AG08396 (cell line): ENCODE results near the gene ANP32B.

Source experiments
- DNase-seq: peaks from one replicate; pipeline ENCODE4 v3.0.0; 2012; ENCODE audit warnings: low spot score, mixed read lengths

ANP32B gene

GRCh38 chr9:98024702-98025101 lies 41.6 kb downstream of the ANP32B start:
- no peak for DNase-seq

DNA sequence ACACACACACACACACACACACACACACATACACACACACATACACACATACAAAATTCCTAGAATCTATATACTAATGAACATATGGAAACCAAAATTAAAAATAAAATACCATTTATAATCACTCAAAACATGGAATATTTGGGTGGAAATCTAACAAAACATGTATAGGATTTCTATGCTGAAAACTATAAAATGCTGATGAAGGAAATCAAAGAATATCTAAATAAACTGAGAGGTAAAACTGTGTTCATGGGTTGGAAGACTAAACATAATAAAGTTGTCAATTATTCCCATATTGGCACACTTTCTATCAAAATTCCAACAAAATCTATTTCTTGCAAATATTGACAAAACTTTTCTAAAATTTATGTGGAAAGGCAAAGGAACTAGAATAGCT lies 48.0 kb downstream of the ANP32B start:
- no peak for DNase-seq

DNA sequence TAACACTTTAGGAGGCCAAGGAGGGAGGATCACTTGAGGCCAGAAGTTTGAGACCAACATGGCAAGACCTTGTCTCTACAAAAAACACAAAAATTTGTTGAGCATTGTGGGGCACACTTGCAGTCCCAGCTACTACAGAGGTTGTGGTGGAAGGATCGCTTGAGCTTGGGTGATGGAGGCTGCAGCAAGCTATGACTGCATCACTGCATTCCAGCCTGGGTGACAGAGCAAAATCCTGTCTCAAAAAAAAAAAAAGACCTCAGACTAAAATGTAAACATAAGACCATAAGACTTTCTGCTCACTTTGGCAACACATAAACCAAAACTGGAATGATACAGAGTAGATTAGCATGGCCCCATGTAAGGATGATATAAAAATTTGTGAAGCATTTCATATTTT lies 48.8 kb downstream of the ANP32B start:
- DNase-seq: peak; percentile 49

GRCh38 chr9:98034593-98035546 lies 51.7 kb downstream of the ANP32B start:
- DNase-seq: peak; percentile 60

DNA sequence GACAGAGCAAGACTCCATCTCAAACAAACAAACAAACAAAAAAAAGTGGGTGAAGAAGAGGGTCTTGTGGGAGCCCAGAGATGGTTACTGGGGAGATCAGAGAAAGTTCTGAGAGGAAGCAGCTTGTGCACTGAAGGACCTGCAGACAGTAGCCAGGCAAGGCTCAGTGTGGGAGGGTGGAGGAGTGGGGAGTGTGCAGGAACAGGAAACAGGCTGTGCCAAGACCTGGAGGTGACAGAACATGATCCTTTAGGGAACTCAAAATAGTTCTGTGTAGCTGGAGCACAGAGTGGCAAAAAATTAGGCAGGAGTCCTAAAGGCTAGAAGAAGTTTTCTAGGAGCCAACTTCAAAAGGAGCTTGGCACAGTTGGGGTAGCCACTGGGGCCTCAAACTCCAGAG lies 54.2 kb downstream of the ANP32B start:
- no peak for DNase-seq

DNA sequence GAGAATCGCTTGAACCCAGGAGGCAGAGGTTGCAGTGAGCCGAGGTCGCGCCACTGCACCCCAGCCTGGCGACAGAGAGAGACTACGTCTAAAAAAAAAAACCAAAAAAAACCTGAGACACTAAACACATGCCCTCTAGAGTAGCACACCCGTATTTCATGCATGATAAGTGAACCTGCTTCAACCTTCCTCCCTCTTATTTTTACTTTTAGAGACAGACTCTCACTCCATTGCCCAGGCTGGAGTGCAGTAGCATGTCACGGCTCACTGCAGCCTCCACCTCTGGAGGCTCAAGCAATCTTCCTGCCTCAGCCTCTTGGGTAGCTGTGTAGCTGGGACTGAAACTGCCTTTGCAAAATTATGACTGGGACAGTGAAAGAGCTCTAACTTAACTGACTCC lies 55.8 kb downstream of the ANP32B start:
- DNase-seq: no peak

DNA sequence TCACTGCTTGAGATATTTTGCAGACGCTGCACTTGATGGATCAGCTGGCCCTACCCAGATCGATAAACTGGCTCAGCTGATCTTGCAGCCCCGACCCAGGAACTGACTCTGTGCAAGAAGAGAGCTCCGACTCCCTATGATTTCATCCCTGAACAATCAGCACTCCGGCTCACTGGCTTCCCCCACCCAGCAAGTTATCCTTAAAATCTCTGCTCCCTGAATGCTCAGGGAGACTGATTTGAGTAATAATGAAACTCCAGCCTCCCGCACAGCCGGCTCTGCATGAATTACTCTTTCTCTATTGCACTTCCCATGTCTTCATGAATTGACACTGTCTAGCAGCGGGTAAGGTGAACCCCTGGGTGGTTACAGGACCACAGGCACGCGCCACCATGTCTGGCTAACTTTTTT lies 56.5 kb downstream of the ANP32B start:
- DNase-seq: no peak

DNA sequence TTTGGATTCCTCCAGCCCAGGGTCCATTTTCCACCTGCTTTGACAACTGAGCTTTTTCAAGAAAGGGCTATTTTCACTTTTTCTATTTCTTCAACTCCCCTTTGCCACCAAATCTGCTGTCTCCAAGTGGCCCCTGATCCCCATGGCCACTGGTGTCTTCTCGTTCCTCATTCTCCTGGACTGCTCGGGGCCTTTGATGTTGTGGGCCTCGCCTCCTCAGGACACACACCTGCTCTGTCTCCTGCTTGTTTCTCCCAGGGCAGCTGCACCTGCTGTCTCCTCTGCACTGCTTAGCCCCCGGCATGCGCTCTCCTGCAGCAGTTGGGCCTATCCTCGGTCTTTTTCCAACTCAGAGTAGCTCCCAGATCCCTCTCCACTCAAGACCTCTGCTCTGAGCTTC lies 57.1 kb downstream of the ANP32B start:
- DNase-seq: no peak

GRCh38 chr9:98043915-98044314 lies 60.8 kb downstream of the ANP32B start:
- no peak for DNase-seq

DNA sequence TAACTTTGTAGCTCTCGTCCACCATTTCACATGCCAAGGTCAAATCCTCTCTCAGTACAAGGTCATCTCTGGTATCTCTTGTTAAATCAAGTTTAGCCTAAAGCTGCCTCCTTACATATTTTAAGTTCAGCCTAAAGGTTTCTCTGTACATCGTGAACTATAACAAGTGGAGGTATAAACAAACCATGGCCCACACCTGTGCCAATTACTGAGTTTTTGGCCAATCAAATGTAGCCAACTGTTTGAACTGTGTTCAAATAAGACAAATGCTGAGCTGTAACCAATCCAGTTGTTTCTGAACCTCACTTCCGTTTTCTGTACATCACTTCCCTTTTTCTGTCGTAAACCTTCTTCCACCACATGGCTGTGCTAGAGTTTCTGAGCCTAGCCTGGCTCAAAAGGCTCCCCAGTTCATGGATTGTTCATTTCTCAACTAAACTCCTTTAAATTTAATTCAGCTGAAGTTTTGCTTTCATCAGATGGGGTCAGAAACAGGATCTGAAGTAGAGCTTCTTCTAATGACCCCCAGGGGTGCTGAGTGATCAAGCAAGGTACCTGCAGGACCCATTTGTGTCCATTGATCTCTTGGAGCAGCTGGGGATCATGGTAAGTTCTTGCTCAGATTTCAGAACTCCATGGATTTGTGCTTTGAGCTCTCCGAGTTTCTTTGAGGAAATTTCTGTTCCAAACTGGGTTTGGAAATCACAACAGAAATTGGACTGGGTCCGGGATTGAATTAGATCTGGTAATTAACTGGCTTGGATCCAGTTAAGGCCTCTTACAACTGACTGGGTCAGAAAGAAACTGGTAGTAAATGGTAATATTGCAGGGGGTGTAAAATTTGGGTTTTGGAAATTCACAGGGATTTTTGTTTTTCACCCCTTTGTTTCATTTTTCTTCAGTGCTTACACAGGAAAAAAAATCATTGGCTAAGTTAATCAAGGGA lies 62.4 kb downstream of the ANP32B start:
- DNase-seq: no peak

GRCh38 chr9:98046180-98046543 lies 63.0 kb downstream of the ANP32B start:
- DNase-seq: no peak

DNA sequence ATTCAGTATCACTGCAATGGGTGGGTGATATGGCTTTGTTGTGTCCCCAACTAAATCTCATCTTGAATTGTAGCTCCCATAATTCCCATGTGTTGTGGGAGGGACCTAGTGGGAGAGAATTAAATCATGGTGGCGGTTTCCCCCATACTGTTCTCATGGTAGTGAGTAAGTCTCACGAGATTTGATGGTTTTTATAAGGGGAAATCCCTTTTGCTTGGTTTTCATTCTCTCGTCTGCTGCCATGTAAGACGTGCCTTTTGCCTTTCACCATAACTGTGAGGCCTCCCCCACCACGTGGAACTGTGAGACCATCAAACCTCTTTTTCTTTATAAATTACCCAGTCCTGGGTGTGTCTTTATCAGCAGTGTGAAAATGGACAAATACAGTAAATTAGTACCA lies 63.9 kb downstream of the ANP32B start:
- no peak for DNase-seq

DNA sequence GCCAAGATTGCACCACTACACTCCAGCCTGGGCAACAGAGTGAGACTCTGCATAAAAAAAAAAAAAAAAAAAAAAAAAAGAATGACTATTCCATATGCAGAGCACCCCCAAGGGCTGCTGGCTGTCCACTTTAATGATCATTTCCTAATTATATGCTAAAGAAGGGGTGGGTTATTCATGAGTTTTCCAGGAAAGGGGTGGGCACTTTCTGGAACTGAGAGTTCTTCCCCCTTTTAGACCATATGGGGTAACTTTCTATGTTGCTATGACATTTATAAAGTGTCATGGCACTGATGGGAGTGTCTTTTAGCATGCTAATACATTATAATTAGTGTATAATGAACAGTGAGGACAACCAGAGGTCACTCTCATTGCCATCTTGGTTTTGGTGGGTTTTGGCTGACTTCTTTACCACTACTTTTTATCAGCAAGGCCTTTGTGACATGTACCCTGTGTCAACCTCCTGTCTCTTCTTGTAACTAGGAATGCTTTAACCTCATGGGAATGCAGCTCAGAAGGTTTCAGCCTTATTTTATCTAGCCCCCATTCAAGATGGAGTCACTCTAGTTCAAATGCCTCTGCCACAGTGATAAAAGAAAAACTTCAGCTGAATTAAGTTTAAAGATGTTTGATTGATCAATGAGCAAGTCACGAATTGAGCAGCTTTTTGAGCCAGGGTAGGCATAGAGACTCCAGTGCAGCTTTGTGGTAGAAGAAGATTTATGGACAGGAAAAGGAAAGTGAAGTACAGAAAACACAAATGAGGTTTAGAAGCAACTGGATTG lies 66.3 kb downstream of the ANP32B start:
- no peak for DNase-seq

GRCh38 chr9:98050351-98050750 lies 67.2 kb downstream of the ANP32B start:
- DNase-seq: no peak

- no peak for DNase-seq
Observed at GRCh38 chr9:98054376-98054951, 71.3 kb downstream of the ANP32B start.

GRCh38 chr9:98056269-98057137 lies 73.4 kb downstream of the ANP32B start, which contains the start of gene NANS:
Gene NANS, plus strand, starts transcription at chr9:98056732. Its CDS starts 77 bp downstream, at chr9:98056809.
- DNase-seq: peak; percentile 97

GRCh38 chr9:98057138-98057799 lies 74.1 kb downstream of the ANP32B start:
- no peak for DNase-seq

DNA sequence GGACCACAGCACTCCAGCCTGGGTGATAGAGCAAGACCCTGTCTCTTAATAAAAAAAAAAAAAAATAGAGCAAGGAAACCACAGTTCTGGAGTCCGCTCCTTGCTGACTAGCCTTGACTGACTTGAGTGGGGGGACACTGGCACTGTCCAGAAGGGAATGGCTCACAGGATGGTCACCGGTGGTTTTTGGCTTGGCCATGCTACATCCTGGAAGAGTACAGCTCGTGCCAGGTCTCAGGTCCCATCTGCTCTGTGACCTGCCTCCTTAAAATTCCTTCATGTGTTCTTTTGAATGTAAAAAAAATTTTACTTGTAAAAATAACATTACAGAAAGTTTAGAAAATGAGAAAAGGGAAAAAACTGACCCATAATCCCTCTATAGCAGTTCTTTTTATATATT lies 79.0 kb downstream of the ANP32B start:
- no peak for DNase-seq

DNA sequence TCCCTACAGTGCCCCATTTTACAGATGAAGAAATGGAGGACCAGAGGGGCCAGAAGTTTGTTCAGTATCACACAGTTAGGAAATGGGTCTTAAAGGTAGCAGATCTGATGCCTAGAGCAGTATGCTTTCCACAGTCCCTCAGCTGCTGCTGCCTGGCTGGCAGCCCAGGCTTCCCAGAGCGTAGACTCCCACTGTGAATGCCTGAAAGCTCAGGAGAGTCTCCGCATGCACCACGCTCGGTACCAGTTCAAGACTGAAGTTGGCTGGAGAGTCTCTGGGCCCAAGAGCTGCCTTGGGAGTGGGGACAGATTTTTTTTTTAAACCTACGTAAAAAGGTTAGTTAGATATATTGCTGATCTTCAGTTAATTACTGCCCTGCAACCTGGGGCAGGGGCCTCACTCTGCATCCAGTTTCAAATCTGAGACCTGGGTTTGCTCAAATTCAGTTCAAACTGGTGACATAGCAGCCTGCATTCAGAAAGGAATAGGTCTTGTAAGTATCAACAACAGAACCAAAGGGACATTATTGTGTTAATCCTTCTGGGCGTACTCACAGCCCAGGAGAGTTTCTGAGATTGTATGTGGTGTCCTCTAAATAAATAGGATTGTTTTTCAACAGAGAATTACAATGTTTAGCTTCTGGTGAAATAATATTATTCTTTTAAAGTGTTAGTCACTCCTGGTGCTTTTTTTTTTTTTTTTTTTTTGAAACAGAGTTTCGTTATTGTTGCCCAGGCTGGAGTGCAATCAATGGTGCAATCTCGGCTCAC lies 81.7 kb downstream of the ANP32B start:
- DNase-seq: no peak
